K562 (cell line): ENCODE measurements around the gene FASTKD2.

Experiments
- BRD4 ChIP-seq: fragments of 200-600 bp; sonication (generic); IDR thresholded peaks from 2 replicates; pipeline ENCODE4 v1.6.1; 2017; ENCODE audit warnings: inconsistent platforms
- ELF1 ChIP-seq: fragments of 200-800 bp; sonication (Bioruptor generic); IDR thresholded peaks from 2 replicates; pipeline ENCODE4 v1.6.1; 2016; ENCODE audit warnings: missing genetic modification characterization, missing compliant biosample characterization
- FOS ChIP-seq: IDR thresholded peaks from 3 replicates; pipeline ENCODE4 v1.6.1; 2011; ENCODE audit not compliant: insufficient read length; ENCODE audit errors: extremely low read depth
- POLR2AphosphoS5 ChIP-seq: IDR thresholded peaks from 2 replicates; pipeline ENCODE4 v1.6.1; 2011; ENCODE audit warnings: mild to moderate bottlenecking, low read depth, low read length, moderate library complexity; ENCODE audit not compliant: control insufficient read depth, insufficient read depth
- TCF7 ChIP-seq: sonication (generic); IDR thresholded peaks from 2 replicates; pipeline ENCODE4 v1.6.1; 2016; ENCODE audit warnings: antibody characterized with exemption, borderline replicate concordance
- TF ChIP-seq, protein P1 (sequence below): fragments of 450-650 bp; conservative IDR thresholded peaks from 2 replicates; pipeline ENCODE4 v1.6.1; 2016; ENCODE audit warnings: missing genetic modification characterization, low read depth, mild to moderate bottlenecking, missing compliant biosample characterization, moderate library complexity
- TF ChIP-seq, protein P2 (sequence below), 3 experiments: IDR thresholded peaks in 2 of 3; conservative IDR thresholded peaks in 1 of 3; 2 replicates each; pipeline ENCODE4 v1.5.1; 2011 to 2012; ENCODE audit warnings: low read length in 3 of 3, mild to moderate bottlenecking in 3 of 3, control low read depth in 2 of 3, improper control_type of control experiment in 1 of 3, inconsistent platforms in 1 of 3, low read depth in 1 of 3, mixed read lengths in 1 of 3, moderate library complexity in 1 of 3; ENCODE audit not compliant: insufficient read depth in 2 of 3
- TF ChIP-seq, protein P3 (sequence below), 3 experiments: fragments of 200-800 bp in 1 of 3; fragments of 250-450 bp in 1 of 3; fragments of 450-650 bp in 1 of 3; sonication (Bioruptor Pico) in 1 of 3; sonication (Bioruptor generic) in 1 of 3; formaldehyde crosslinking in 1 of 3; IDR thresholded peaks; 2 replicates each; pipeline versions ENCODE4 v1.6.1 to v1.8.0; 2016 to 2022; ENCODE audit warnings: mild to moderate bottlenecking in 2 of 3, missing genetic modification characterization in 2 of 3, missing compliant biosample characterization in 1 of 3, moderate library complexity in 1 of 3

DNA sequence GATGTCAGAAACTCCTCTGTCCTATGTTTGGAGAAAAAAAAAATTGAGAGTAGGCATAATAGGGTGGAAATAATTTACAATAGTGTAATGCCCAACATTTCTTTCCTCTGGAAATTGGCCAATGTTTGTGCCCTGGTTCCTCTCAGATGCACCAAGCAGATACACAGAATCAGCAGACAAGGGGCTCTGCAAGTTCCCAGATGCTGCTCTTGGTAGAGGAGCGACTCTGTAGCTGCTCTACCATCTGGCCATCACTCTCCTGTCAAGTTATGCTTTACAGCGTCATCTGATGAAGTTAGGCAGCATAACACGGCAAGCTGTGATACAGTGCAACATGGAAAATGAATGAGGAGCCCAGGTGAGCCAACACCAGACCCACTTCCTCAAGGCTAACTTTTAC is 48.8 kb upstream of the FASTKD2 start:
- TF ChIP-seq FOS, result no peak
- no peak for TF ChIP-seq TCF7
- TF ChIP-seq, protein P1, sequence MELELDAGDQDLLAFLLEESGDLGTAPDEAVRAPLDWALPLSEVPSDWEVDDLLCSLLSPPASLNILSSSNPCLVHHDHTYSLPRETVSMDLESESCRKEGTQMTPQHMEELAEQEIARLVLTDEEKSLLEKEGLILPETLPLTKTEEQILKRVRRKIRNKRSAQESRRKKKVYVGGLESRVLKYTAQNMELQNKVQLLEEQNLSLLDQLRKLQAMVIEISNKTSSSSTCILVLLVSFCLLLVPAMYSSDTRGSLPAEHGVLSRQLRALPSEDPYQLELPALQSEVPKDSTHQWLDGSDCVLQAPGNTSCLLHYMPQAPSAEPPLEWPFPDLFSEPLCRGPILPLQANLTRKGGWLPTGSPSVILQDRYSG (tag), result no peak
- no peak for TF ChIP-seq POLR2AphosphoS5
- TF ChIP-seq, protein P2, sequence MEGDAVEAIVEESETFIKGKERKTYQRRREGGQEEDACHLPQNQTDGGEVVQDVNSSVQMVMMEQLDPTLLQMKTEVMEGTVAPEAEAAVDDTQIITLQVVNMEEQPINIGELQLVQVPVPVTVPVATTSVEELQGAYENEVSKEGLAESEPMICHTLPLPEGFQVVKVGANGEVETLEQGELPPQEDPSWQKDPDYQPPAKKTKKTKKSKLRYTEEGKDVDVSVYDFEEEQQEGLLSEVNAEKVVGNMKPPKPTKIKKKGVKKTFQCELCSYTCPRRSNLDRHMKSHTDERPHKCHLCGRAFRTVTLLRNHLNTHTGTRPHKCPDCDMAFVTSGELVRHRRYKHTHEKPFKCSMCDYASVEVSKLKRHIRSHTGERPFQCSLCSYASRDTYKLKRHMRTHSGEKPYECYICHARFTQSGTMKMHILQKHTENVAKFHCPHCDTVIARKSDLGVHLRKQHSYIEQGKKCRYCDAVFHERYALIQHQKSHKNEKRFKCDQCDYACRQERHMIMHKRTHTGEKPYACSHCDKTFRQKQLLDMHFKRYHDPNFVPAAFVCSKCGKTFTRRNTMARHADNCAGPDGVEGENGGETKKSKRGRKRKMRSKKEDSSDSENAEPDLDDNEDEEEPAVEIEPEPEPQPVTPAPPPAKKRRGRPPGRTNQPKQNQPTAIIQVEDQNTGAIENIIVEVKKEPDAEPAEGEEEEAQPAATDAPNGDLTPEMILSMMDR (IDR thresholded peaks at IDR 0.05 in 2 of 3, conservative IDR thresholded peaks at IDR 0.05 in 1 of 3; ENCODE audit: insufficient read depth in 2 of 3, low read depth in 1 of 3, low read length in 3 of 3), result no peak
- TF ChIP-seq, protein P3, sequence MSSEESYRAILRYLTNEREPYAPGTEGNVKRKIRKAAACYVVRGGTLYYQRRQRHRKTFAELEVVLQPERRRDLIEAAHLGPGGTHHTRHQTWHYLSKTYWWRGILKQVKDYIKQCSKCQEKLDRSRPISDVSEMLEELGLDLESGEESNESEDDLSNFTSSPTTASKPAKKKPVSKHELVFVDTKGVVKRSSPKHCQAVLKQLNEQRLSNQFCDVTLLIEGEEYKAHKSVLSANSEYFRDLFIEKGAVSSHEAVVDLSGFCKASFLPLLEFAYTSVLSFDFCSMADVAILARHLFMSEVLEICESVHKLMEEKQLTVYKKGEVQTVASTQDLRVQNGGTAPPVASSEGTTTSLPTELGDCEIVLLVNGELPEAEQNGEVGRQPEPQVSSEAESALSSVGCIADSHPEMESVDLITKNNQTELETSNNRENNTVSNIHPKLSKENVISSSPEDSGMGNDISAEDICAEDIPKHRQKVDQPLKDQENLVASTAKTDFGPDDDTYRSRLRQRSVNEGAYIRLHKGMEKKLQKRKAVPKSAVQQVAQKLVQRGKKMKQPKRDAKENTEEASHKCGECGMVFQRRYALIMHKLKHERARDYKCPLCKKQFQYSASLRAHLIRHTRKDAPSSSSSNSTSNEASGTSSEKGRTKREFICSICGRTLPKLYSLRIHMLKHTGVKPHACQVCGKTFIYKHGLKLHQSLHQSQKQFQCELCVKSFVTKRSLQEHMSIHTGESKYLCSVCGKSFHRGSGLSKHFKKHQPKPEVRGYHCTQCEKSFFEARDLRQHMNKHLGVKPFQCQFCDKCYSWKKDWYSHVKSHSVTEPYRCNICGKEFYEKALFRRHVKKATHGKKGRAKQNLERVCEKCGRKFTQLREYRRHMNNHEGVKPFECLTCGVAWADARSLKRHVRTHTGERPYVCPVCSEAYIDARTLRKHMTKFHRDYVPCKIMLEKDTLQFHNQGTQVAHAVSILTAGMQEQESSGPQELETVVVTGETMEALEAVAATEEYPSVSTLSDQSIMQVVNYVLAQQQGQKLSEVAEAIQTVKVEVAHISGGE (CRISPR knock-in tag; IDR thresholded peaks at IDR 0.05), result no peak
- no peak for TF ChIP-seq ELF1
- TF ChIP-seq BRD4, result no peak
